GM23248 (cell line): ENCODE results near the gene YPEL1. TPM values are rescaled to one million over a fixed set of nuclear protein-coding genes. Genes with fewer than 3 reads are reported as not detected.

Experiments
- DNase-seq: peaks from one replicate; pipeline ENCODE4 v3.0.0-alpha.2; 2015
- H2AFZ ChIP-seq: fragments of 200-600 bp; sonication (generic); 2 replicates; pipeline ENCODE4 v1.6.1; 2016; ENCODE audit warnings: antibody characterized with exemption
- H3F3A ChIP-seq: fragments of 200-600 bp; sonication (generic); 2 replicates; pipeline ENCODE4 v1.6.1; 2016; ENCODE audit warnings: mild to moderate bottlenecking, antibody characterized with exemption, mixed run types; ENCODE audit not compliant: insufficient read depth
- H3K27ac ChIP-seq: fragments of 200-600 bp; sonication (generic); 2 replicates; pipeline ENCODE4 v1.5.1; 2016; ENCODE audit warnings: mild to moderate bottlenecking
- H3K27me3 ChIP-seq: fragments of 200-600 bp; sonication (generic); replicated peaks from 2 replicates; pipeline ENCODE4 v1.6.1; 2016; ENCODE audit warnings: mild to moderate bottlenecking; ENCODE audit not compliant: insufficient read depth
- H3K36me3 ChIP-seq: fragments of 200-600 bp; sonication (generic); 2 replicates; pipeline ENCODE4 v1.6.1; 2016; ENCODE audit warnings: low read depth, mild to moderate bottlenecking
- H3K4me1 ChIP-seq: fragments of 200-600 bp; sonication (generic); 2 replicates; pipeline ENCODE4 v1.6.1; 2016; ENCODE audit warnings: mild to moderate bottlenecking; ENCODE audit not compliant: insufficient read depth
- H3K4me2 ChIP-seq: fragments of 200-600 bp; sonication (generic); one replicate; pipeline ENCODE4 v1.6.1; 2016; ENCODE audit warnings: mild to moderate bottlenecking; ENCODE audit not compliant: unreplicated experiment
- H3K4me3 ChIP-seq: fragments of 200-600 bp; sonication (generic); 2 replicates; pipeline ENCODE4 v1.5.1; 2016; ENCODE audit warnings: mild to moderate bottlenecking
- H3K79me2 ChIP-seq: fragments of 200-600 bp; sonication (generic); 2 replicates; pipeline ENCODE4 v1.6.1; 2016; ENCODE audit warnings: mild to moderate bottlenecking; ENCODE audit not compliant: insufficient read depth
- H3K9ac ChIP-seq: fragments of 200-600 bp; sonication (generic); 2 replicates; pipeline ENCODE4 v1.6.1; 2016; ENCODE audit warnings: mild to moderate bottlenecking
- H3K9me2 ChIP-seq: fragments of 200-600 bp; sonication (generic); 2 replicates; pipeline ENCODE4 v1.6.1; 2016; ENCODE audit warnings: mixed run types, mild to moderate bottlenecking, moderate library complexity; ENCODE audit not compliant: insufficient read depth
- H3K9me3 ChIP-seq: fragments of 200-600 bp; sonication (generic); one replicate; pipeline ENCODE4 v1.6.1; 2017; ENCODE audit warnings: low read depth
- H4K20me1 ChIP-seq: fragments of 200-600 bp; sonication (generic); 2 replicates; pipeline ENCODE4 v1.6.0; 2016; ENCODE audit not compliant: insufficient read depth
- EZH2 ChIP-seq: fragments of 200-600 bp; sonication (generic); IDR thresholded peaks from 2 replicates; pipeline ENCODE4 v1.6.1; 2018; ENCODE audit warnings: antibody characterized with exemption, mild to moderate bottlenecking; ENCODE audit not compliant: insufficient read depth, poor library complexity, severe bottlenecking
- EZH2phosphoT487 ChIP-seq: fragments of 200-600 bp; sonication (generic); IDR thresholded peaks from 2 replicates; pipeline ENCODE4 v1.6.1; 2018; ENCODE audit warnings: antibody characterized with exemption, moderate library complexity, mild to moderate bottlenecking, low read depth; ENCODE audit not compliant: insufficient read depth
- WGBS, 2 experiments: methylation state at CpG; one replicate each; pipeline ENCODE4 v1.1.6; 2015 to 2017; ENCODE audit warnings: low lambda C conversion rate in 2 of 2, low coverage in 1 of 2; ENCODE audit errors: missing lambda C conversion rate in 2 of 2; 5-methylcytosine and 5-hydroxymethylcytosine counted together
- in situ Hi-C: fragments of 300-500 bp; cut with MboI; formaldehyde crosslinking; loops from 2 replicates; pipeline ENCODE4 v1.15.0; 2020
- polyA plus RNA-seq: library from polyadenylated mRNA; unstranded; fragments of >200 nt; fragmentation: Nextera tagmentation; extraction: Ambion mirVana; gene quantifications from 2 replicates; pipeline ENCODE4 v1.2.1, GENCODE V29; 2016
- total RNA-seq: library from RNA; depleted of rRNA; stranded (reverse); fragments of >200 nt; shearing (Covaris generic); gene quantifications from 2 replicates; pipeline ENCODE4 v1.2.3, GENCODE V29; 2014

Gene YPEL1
- total and polyA plus RNA-seq, 2 experiments from 2014 or later, result 0.22 to 1.1 TPM

- DNase-seq, result no peak
- no peaks in the 10 kb centered on the region for H4K20me1 ChIP-seq
- H3K4me3 ChIP-seq, result no peak overlapping the region
- H3K27me3 ChIP-seq, result no peaks in the 10 kb centered on the region
- no peak overlapping the region for H2AFZ ChIP-seq
- H3K9me2 ChIP-seq, result no peaks in the 10 kb centered on the region
- no peaks in the 10 kb centered on the region for H3K9me3 ChIP-seq
- no peaks in the 10 kb centered on the region for H3K79me2 ChIP-seq
- H3K4me2 ChIP-seq, result no peak overlapping the region
- no peak overlapping the region for H3K27ac ChIP-seq
- no peak for TF ChIP-seq EZH2phosphoT487
- no peak for TF ChIP-seq EZH2
- peaks cover 4% of the 10 kb centered on the region for H3K4me1 ChIP-seq
- WGBS, 2 experiments, result 87% methylated on average over 24 to 30 of the region's 30 CpGs
- H3F3A ChIP-seq, result no peaks in the 10 kb centered on the region
- H3K36me3 ChIP-seq, result no peaks in the 10 kb centered on the region
- no peak overlapping the region for H3K9ac ChIP-seq
- in situ Hi-C loops, result no loop called here
Observed at GRCh38 chr22:21702700-21703683, 32.6 kb downstream of the YPEL1 start.

- H3K27ac ChIP-seq, result no peak overlapping the region
- H2AFZ ChIP-seq, result no peak overlapping the region
- in situ Hi-C loops, result no loop called here
- no peak for DNase-seq
- no peaks in the 10 kb centered on the region for H4K20me1 ChIP-seq
- H3K36me3 ChIP-seq, result no peaks in the 10 kb centered on the region
- no peak for TF ChIP-seq EZH2phosphoT487
- no peak for TF ChIP-seq EZH2
- H3K9ac ChIP-seq, result no peak overlapping the region
- peaks cover 12% of the 10 kb centered on the region for H3K4me1 ChIP-seq
- no peaks in the 10 kb centered on the region for H3K27me3 ChIP-seq
- H3K9me2 ChIP-seq, result no peaks in the 10 kb centered on the region
- no peaks in the 10 kb centered on the region for H3K79me2 ChIP-seq
- no peak overlapping the region for H3K4me3 ChIP-seq
- H3F3A ChIP-seq, result no peaks in the 10 kb centered on the region
- WGBS, 2 experiments, result 94 to 99% methylated on average over 6 of the region's 6 CpGs
- H3K4me2 ChIP-seq, result no peak overlapping the region
- no peaks in the 10 kb centered on the region for H3K9me3 ChIP-seq
Observed at GRCh38 chr22:21702094-21702493, 33.5 kb downstream of the YPEL1 start.

GRCh38 chr22:21701384-21701971, 34.1 kb downstream of the YPEL1 start:
- Histone ChIP-seq H3K4me2 (no peak overlapping the region), H3K27ac (no peak overlapping the region), H3K79me2 (no peaks in the 10 kb centered on the region), H3K27me3 (no peaks in the 10 kb centered on the region), H4K20me1 (no peaks in the 10 kb centered on the region), H3K9ac (no peak overlapping the region), H3K9me2 (no peaks in the 10 kb centered on the region), H3K4me3 (no peak overlapping the region), H2AFZ (no peak overlapping the region), H3K9me3 (no peaks in the 10 kb centered on the region), H3K36me3 (no peaks in the 10 kb centered on the region), H3F3A (no peaks in the 10 kb centered on the region), H3K4me1 (peaks cover 12% of the 10 kb centered on the region)
- in situ Hi-C loops, result no loop called here
- no peak for TF ChIP-seq EZH2
- TF ChIP-seq EZH2phosphoT487, result no peak
- WGBS, 2 experiments, result 93% methylated on average over 7 of the region's 7 CpGs
- DNase-seq, result no peak

GRCh38 chr22:21700822-21701221, 34.8 kb downstream of the YPEL1 start:
- Histone ChIP-seq H3K9ac (no peak overlapping the region), H3K4me3 (no peak overlapping the region), H3K9me2 (no peaks in the 10 kb centered on the region), H3K27me3 (no peaks in the 10 kb centered on the region), H3F3A (no peaks in the 10 kb centered on the region), H3K79me2 (no peaks in the 10 kb centered on the region), H3K4me1 (peaks cover 12% of the 10 kb centered on the region), H3K36me3 (no peaks in the 10 kb centered on the region), H2AFZ (no peak overlapping the region), H3K9me3 (no peaks in the 10 kb centered on the region), H4K20me1 (no peaks in the 10 kb centered on the region), H3K4me2 (no peak overlapping the region), H3K27ac (no peak overlapping the region)
- TF ChIP-seq EZH2phosphoT487, result no peak
- no peak for TF ChIP-seq EZH2
- in situ Hi-C loops, result no loop called here
- 80 to 86% methylated on average over 6 of the region's 6 CpGs for WGBS, 2 experiments
- no peak for DNase-seq
